HEK293T (cell line): ENCODE data around the gene PTPN21.

Experiments used
- BHLHE40 ChIP-seq: fragments of 450-650 bp; IDR thresholded peaks from 2 replicates; pipeline ENCODE4 v1.6.1; 2016; ENCODE audit warnings: mild to moderate bottlenecking, moderate library complexity, borderline replicate concordance
- FOXM1 ChIP-seq: fragments of 450-650 bp; IDR thresholded peaks from 2 replicates; pipeline ENCODE4 v1.6.1; 2017; ENCODE audit warnings: mild to moderate bottlenecking, borderline replicate concordance
- L3MBTL2 ChIP-seq: fragments of 450-650 bp; conservative IDR thresholded peaks from 2 replicates; pipeline ENCODE4 v1.6.1; 2016; ENCODE audit warnings: mild to moderate bottlenecking
- LEF1 ChIP-seq: fragments of 450-650 bp; IDR thresholded peaks from 2 replicates; pipeline ENCODE4 v1.6.1; 2017; ENCODE audit warnings: mild to moderate bottlenecking, borderline replicate concordance
- NFRKB ChIP-seq: fragments of 450-650 bp; IDR thresholded peaks from 2 replicates; pipeline ENCODE4 v1.6.1; 2016; ENCODE audit warnings: mild to moderate bottlenecking, moderate library complexity
- SP1 ChIP-seq: fragments of 450-650 bp; IDR thresholded peaks from 2 replicates; pipeline ENCODE4 v1.6.1; 2017
- SUZ12 ChIP-seq: fragments of 450-650 bp; IDR thresholded peaks from 2 replicates; pipeline ENCODE4 v1.6.1; 2016; ENCODE audit warnings: mild to moderate bottlenecking
- TARDBP ChIP-seq: fragments of 450-650 bp; IDR thresholded peaks from 2 replicates; pipeline ENCODE4 v1.6.1; 2016
- TF ChIP-seq, protein P1 (sequence below): fragments of 450-650 bp; IDR thresholded peaks from 2 replicates; pipeline ENCODE4 v1.6.1; 2016

DNA sequence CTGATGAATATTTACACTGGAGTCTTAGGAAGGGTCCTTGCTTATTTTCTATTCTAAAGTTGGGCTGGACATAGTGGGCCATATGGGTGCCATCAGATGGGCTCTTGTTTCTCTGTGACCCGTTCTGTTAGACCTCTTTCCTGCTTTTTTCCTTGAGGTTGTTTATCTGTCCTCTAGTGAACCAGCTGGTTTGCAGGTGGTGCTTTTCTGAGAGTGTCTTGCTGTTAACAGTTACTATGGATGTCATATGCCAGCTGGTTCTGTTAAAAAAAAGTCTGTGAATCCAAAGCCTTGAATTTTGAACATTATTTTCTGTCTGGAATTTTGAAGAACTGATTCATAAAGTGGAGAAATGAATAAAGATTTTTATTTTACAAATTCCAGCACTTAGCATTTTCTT is 37.2 kb upstream of the PTPN21 start:
- no peak for TF ChIP-seq TARDBP
- TF ChIP-seq SUZ12, result no peak
- TF ChIP-seq SP1, result no peak
- TF ChIP-seq FOXM1, result no peak
- no peak for TF ChIP-seq BHLHE40
- TF ChIP-seq, protein P1, sequence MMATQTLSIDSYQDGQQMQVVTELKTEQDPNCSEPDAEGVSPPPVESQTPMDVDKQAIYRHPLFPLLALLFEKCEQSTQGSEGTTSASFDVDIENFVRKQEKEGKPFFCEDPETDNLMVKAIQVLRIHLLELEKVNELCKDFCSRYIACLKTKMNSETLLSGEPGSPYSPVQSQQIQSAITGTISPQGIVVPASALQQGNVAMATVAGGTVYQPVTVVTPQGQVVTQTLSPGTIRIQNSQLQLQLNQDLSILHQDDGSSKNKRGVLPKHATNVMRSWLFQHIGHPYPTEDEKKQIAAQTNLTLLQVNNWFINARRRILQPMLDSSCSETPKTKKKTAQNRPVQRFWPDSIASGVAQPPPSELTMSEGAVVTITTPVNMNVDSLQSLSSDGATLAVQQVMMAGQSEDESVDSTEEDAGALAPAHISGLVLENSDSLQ, result no peak
- no peak for TF ChIP-seq NFRKB
- TF ChIP-seq LEF1, result no peak
- TF ChIP-seq L3MBTL2, result no peak
